Limb (tissue), 2 donors: ENCODE data around the gene EYA4.

Source experiments
- DNase-seq, 2 donors: peaks; one replicate each; pipeline ENCODE4 v3.0.0-alpha.2; 2016; ENCODE audit errors: extremely low spot score in 2 of 2

Gene EYA4

GRCh38 chr6:133348846-133349245 lies 107.7 kb downstream of the EYA4 start:
- no peak for DNase-seq

- no peak for DNase-seq
Observed at GRCh38 chr6:133350928-133351327, 109.8 kb downstream of the EYA4 start.

DNA sequence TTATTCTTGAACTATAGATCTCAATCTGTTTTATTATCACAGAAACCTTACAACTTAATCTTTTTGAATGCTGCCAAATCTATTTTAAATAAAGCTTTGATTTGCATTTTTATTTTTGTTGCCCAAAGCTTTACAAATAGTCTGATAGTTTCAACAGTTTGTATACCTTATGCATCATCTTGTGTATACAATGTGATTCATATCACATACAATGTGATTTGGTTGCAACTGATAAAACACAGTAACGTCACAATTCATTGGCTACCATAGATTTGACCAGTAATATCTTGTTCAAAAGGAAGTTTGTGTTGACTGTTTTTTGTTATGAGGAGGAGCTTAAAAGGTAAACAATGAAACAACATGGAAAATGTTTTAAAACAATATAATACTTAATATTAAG lies 110.9 kb downstream of the EYA4 start:
- DNase-seq, result no peak

DNA sequence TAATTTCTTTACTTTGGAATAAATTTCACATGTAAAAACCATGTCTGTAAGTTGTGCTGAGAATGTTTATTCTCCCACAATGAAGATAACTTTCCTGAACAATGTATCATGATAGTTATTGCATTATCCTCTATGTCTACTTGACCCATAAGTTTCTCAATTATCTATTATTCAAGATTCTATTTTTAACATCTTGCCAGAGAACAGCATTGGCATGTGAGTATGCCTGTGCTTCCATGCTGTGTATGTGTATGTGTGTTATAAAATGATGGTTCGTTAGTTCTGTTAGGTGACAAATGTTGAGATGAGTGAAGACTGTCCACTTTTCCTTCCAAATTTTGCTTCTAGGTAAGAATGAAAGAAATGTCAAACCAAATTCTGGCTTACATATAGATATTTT lies 111.9 kb downstream of the EYA4 start:
- DNase-seq, result no peak

GRCh38 chr6:133355922-133356321 lies 114.8 kb downstream of the EYA4 start:
- DNase-seq, result no peak

GRCh38 chr6:133358574-133359150 lies 117.5 kb downstream of the EYA4 start:
- no peak for DNase-seq

GRCh38 chr6:133359256-133359655 lies 118.1 kb downstream of the EYA4 start:
- DNase-seq, result no peak

DNA sequence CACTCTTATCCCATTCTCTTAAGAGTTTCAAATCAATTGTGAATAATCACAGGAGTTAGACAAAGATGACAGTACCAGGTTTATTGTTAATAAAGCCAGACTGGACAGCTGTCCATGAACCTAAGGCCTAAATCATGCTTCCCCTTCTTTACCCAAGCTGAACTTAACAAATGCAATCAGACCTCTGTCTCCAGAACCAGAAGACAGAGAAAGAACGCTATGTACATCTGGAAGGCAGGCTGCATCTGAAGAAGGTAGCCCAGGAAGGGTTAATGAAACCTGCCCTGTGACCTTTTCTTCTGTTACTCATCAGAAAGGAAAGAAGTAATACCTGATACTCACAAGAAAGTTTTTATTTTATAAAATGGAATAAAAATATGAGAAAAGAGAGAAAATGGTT lies 118.6 kb downstream of the EYA4 start:
- DNase-seq, result no peak

GRCh38 chr6:133360194-133360593 lies 119.0 kb downstream of the EYA4 start:
- DNase-seq, result no peak

GRCh38 chr6:133362813-133363212 lies 121.7 kb downstream of the EYA4 start:
- no peak for DNase-seq

GRCh38 chr6:133368664-133369063 lies 127.5 kb downstream of the EYA4 start:
- DNase-seq, result no peak

DNA sequence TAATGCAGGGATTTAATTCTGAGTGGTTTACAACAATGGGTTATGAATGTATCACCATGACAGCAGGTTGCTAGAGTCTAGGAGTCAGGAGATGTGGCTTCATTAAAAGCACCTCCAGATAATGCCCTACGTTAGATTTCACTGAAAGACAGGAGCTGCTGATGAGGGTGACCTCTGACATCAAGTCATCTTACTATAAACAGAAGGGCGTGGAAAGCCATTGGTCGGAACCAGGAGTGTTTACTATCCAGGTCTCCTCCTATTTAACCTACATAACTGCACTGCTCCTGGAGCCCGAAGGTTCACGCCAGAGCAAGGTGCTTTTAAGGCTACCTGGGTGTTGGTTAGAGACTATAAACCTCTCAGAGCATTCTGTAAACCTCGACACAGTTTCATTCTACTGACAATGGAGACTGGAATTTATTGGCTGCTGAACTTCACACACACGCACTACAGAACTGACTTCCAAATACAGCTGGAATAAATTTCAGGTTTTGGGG lies 128.7 kb downstream of the EYA4 start:
- no peak for DNase-seq

- DNase-seq, result no peak
Observed at GRCh38 chr6:133376743-133377142, 135.6 kb downstream of the EYA4 start.

DNA sequence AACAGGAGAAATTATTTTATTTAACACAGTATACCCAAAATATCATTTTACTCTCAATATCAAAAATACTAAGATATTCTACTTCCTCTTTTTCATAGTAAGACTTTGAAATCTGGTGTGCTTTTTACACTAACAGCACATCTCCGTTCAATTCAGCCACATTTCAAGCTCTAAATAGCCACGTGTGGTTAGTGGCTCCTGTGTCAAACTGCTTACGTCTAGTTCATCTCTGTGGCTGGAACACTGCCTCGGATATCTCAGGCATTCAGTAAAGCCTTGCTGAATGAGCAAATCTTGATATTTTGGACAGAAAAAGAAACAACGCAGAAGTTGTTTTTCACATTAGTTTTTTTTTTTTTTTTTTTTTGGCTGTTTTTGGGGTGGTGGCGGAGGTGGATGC lies 136.1 kb downstream of the EYA4 start:
- no peak for DNase-seq

- no peak for DNase-seq
Observed at GRCh38 chr6:133380047-133380446, 138.9 kb downstream of the EYA4 start.

GRCh38 chr6:133380723-133381122 lies 139.6 kb downstream of the EYA4 start:
- no peak for DNase-seq

DNA sequence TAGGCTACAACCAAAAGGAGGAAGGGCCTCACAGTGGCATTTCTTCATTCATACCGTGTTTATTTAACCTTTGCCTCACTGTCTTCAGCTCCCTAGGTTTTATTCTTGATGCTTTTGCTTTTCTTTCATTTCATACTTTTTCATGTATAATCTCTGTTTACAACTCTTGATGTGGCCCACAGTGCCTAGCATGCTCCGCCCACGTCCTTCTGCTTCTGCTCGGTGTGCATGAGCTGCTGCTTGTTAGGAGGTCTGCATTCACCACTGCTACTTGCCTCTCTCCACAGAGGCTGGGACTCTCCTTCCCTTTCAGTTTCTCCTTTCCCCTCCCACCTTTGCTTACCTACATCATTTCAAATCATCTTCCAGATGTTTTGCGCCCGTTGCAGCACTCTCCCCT lies 147.6 kb downstream of the EYA4 start:
- DNase-seq, result no peak

GRCh38 chr6:133390168-133390567 lies 149.0 kb downstream of the EYA4 start:
- DNase-seq, result no peak

DNA sequence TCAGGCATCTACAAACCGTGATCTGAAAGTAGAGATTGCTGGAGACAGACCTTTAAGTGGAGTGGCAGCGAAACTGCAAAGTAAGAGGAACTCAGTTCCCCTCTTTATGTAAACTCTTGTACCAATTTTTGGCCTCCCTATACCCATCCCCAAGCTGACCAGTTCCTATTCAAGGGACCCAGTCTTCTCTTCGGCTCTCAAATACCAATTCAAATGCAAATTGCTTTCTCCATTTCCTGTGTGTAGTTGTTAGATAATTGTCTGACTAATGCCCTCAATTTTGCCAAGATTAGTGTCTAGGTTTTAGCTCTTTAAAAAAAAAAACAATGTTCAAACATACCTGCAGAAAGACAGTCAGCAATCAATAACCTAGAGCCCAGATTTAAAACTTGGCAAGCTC lies 150.9 kb downstream of the EYA4 start:
- no peak for DNase-seq

DNA sequence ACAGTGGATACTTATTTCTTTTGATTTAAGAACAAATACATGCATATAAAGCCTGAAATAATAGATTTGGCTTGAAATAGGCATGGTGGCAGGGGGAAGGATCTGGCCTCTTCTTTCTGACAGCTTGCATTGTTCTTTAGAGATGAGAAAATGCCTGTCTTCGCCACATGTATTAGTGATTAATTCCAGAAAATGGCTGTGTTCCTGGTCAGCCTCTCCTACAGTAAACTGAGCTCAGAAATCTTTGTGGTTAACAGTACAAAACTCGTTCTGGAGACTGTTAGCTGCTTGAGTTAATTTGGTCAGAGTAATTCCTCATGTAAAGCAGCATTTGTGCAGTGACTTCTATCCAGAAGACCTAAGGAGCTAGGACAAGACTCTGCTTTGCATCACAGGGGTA lies 151.5 kb downstream of the EYA4 start:
- no peak for DNase-seq

DNA sequence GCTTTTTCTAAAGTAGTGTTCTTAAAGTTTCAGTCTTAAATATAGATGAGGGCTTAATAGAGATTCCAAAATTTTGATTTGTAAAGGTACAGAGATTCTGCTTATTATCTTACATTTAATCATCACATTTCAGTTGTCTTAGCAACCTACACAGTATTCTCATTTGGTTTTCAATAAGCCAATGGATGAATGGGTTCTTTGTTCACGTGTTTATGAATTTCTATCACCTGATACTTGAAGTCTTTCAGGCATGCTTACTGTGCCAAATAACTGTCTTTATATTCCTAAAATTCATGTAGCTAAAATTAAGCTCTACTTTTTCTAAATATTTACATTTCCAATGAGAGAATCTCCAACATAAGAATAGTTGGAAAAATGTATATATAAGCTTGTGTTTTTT lies 152.7 kb downstream of the EYA4 start:
- DNase-seq, result no peak

- no peak for DNase-seq
Observed at GRCh38 chr6:133394630-133395029, 153.5 kb downstream of the EYA4 start.

- DNase-seq, result peak in 1 of 2 donors; percentile 57
Observed at GRCh38 chr6:133396233-133396983, 155.3 kb downstream of the EYA4 start.
